ENCODE measurements around the gene AQP2. TPM values are rescaled to one million over a fixed set of nuclear protein-coding genes. Genes with fewer than 3 reads are reported as not detected.

Gene AQP2
- polyA plus RNA-seq, 1 of the 3 experiments (the other 2 are of a cell fraction), result not detected

- Histone ChIP-seq H3K4me1 (ENCODE audit: control insufficient read depth in 1 of 2, insufficient read depth in 2 of 2, low read depth in 1 of 2, low read length in 1 of 2) (peaks cover 0 to 22% of the 10 kb centered on the region in 2 experiments; a peak in 1 of 4 replicates), H3K79me2 (ENCODE audit: insufficient read depth) (no peaks in the 10 kb centered on the region), H3K36me3 (replicated peaks in 1 of 2; ENCODE audit: control insufficient read depth in 1 of 2, insufficient read depth in 2 of 2, low read length in 1 of 2) (no peaks in the 10 kb centered on the region), H3F3A (replicated peaks; ENCODE audit: insufficient read depth) (no peaks in the 10 kb centered on the region), H3K27me3 (ENCODE audit: insufficient read depth) (no peaks in the 10 kb centered on the region), H4K20me1 (ENCODE audit: insufficient read depth) (no peaks in the 10 kb centered on the region), H3K4me3 (ENCODE audit: low read depth in 2 of 2, low read length in 1 of 2) (peak overlapping the region in 1 of 2 experiments; percentile 46; a peak in 2 of 4 replicates), H3K9me3 (no peaks in the 10 kb centered on the region), H3K27ac (ENCODE audit: low read depth in 2 of 2, low read length in 1 of 2) (peak overlapping the region in 1 of 2 experiments; percentile 72; a peak in 2 of 4 replicates), H3K9me2 (no peaks in the 10 kb centered on the region), H3K9ac (peak overlapping the region; percentile 48; the same call in 1 of the 2 replicates), H3K4me2 (peak overlapping the region; percentile 82; the same call in 1 of the 2 replicates), H2AFZ (ENCODE audit: low read depth) (peak overlapping the region; percentile 92; the same call in 1 of the 2 replicates)
- DNase-seq, result no peak
- ChIA-PET POLR2A (interaction anchor here (1.3 to 1.6 kb wide), 2 partner anchors 10 to 13 kb away, joined by 3 to 4 read pairs; no protein-coding TSS in a partner anchor), CTCF (interaction anchor here (0.8 to 3.0 kb wide), 9 partner anchors 12 to 546 kb away, joined by 3 to 12 read pairs (median 4); no protein-coding TSS in a partner anchor)
- WGBS (ENCODE audit: low lambda C conversion rate), result 87% methylated on average over 11 of the region's 11 CpGs
- TF ChIP-seq ZBTB33 (IDR thresholded peaks at IDR 0.05; ENCODE audit: borderline replicate concordance, low read depth) (no peak), SMC3 (IDR thresholded peaks at IDR 0.05; ENCODE audit: low read depth, low read length) (no peak), MXI1 (IDR thresholded peaks at IDR 0.05; ENCODE audit: low read depth, low read length) (no peak), RAD21 (IDR thresholded peaks at IDR 0.05; ENCODE audit: low read length) (no peak), FOXM1 (IDR thresholded peaks at IDR 0.05; ENCODE audit: low read depth) (no peak), CHD2 (IDR thresholded peaks at IDR 0.05; ENCODE audit: low read length, partially characterized antibody) (no peak), TEAD4 (IDR thresholded peaks at IDR 0.05; ENCODE audit: borderline replicate concordance, insufficient read depth) (no peak), ELF1 (IDR thresholded peaks at IDR 0.05) (no peak), GABPA (IDR thresholded peaks at IDR 0.05; ENCODE audit: low read depth) (no peak), RXRA (IDR thresholded peaks at IDR 0.05; ENCODE audit: borderline replicate concordance, low read depth) (no peak), TCF12 (IDR thresholded peaks at IDR 0.05) (no peak), RFX5 (IDR thresholded peaks at IDR 0.05; ENCODE audit: low read length) (no peak), POLR2AphosphoS5 (IDR thresholded peaks at IDR 0.05; ENCODE audit: low read depth, low read length) (no peak), EP300 (IDR thresholded peaks at IDR 0.05; ENCODE audit: borderline replicate concordance in 1 of 2, low read depth in 1 of 2, low read length in 1 of 2) (no peak)
- TF ChIP-seq, protein P1, sequence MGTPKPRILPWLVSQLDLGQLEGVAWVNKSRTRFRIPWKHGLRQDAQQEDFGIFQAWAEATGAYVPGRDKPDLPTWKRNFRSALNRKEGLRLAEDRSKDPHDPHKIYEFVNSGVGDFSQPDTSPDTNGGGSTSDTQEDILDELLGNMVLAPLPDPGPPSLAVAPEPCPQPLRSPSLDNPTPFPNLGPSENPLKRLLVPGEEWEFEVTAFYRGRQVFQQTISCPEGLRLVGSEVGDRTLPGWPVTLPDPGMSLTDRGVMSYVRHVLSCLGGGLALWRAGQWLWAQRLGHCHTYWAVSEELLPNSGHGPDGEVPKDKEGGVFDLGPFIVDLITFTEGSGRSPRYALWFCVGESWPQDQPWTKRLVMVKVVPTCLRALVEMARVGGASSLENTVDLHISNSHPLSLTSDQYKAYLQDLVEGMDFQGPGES (IDR thresholded peaks at IDR 0.05; ENCODE audit: low read depth, low read length), result no peak
- TF ChIP-seq, protein P2, sequence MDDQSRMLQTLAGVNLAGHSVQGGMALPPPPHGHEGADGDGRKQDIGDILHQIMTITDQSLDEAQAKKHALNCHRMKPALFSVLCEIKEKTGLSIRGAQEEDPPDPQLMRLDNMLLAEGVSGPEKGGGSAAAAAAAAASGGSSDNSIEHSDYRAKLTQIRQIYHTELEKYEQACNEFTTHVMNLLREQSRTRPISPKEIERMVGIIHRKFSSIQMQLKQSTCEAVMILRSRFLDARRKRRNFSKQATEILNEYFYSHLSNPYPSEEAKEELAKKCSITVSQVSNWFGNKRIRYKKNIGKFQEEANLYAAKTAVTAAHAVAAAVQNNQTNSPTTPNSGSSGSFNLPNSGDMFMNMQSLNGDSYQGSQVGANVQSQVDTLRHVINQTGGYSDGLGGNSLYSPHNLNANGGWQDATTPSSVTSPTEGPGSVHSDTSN (IDR thresholded peaks at IDR 0.05), result no peak
These were observed 45.9 kb upstream of the AQP2 start for GRCh38 chr12:49904601-49905000.

All from SK-N-SH (cell line).